ELF-1 (cell line): ENCODE results near the gene MAPK10.

ENCODE experiments used
- DNase-seq: peaks from one replicate; pipeline ENCODE4 v3.0.0-alpha.2; 2016; ENCODE audit warnings: low read depth, low spot score

MAPK10 gene

GRCh38 chr4:86359944-86360478, at the start of gene MAPK10:
Gene MAPK10 (minus strand): TSS chr4:86360053.
- peak; percentile 92 for DNase-seq

GRCh38 chr4:86403575-86403974, 43.7 kb upstream of the MAPK10 start:
- DNase-seq, result no peak

- DNase-seq, result no peak
Measured at GRCh38 chr4:86401826-86402225, 42.0 kb upstream of the MAPK10 start.

GRCh38 chr4:86400216-86400615, 40.4 kb upstream of the MAPK10 start:
- no peak for DNase-seq

GRCh38 chr4:86398187-86398586, 38.3 kb upstream of the MAPK10 start:
- no peak for DNase-seq

- DNase-seq, result no peak
Measured at GRCh38 chr4:86393749-86394148, 33.9 kb upstream of the MAPK10 start.

- no peak for DNase-seq
Measured at GRCh38 chr4:86389664-86390063, 29.8 kb upstream of the MAPK10 start.

- DNase-seq, result no peak
Measured at GRCh38 chr4:86388252-86388651, 28.4 kb upstream of the MAPK10 start.

GRCh38 chr4:86386817-86387415, 27.1 kb upstream of the MAPK10 start:
- DNase-seq, result no peak

- DNase-seq, result no peak
Measured at GRCh38 chr4:86386201-86386600, 26.3 kb upstream of the MAPK10 start.

- DNase-seq, result no peak
Measured at GRCh38 chr4:86381431-86381830, 21.6 kb upstream of the MAPK10 start.

- peak; percentile 36 for DNase-seq
Measured at GRCh38 chr4:86380181-86380724, 20.4 kb upstream of the MAPK10 start.

GRCh38 chr4:86376850-86377249, 17.0 kb upstream of the MAPK10 start:
- DNase-seq, result no peak

- DNase-seq, result no peak
Measured at GRCh38 chr4:86368433-86368832, 8.6 kb upstream of the MAPK10 start.

- DNase-seq, result no peak
Measured at GRCh38 chr4:86367577-86367976, 7.7 kb upstream of the MAPK10 start.

GRCh38 chr4:86366920-86367319, 7.1 kb upstream of the MAPK10 start:
- DNase-seq, result no peak

- no peak for DNase-seq
Measured at GRCh38 chr4:86362510-86362909, 2.7 kb upstream of the MAPK10 start.

- no peak for DNase-seq
Measured at GRCh38 chr4:86358257-86358656, 1.6 kb downstream of the MAPK10 start.

- no peak for DNase-seq
Measured at GRCh38 chr4:86357608-86358007, 2.2 kb downstream of the MAPK10 start.

- no peak for DNase-seq
Measured at GRCh38 chr4:86356425-86357210, 3.2 kb downstream of the MAPK10 start.

- DNase-seq, result no peak
Measured at GRCh38 chr4:86354390-86354789, 5.5 kb downstream of the MAPK10 start.

- DNase-seq, result no peak
Measured at GRCh38 chr4:86346320-86346719, 13.5 kb downstream of the MAPK10 start.

- DNase-seq, result peak; percentile 10
Measured at GRCh38 chr4:86344127-86344526, 15.7 kb downstream of the MAPK10 start.
